Activated CD4-positive, CD25-positive, alpha-beta regulatory T cell treated with anti-CD3 and anti-CD28 coated beads, Interleukin-2, amount 50 U/mL, for 72 hours (primary cell): ENCODE measurements around the gene CACNG7.

ENCODE experiments used
- DNase-seq: peaks from one replicate; pipeline ENCODE4 v3.0.0; 2021

CACNG7 gene

GRCh38 chr19:53879140-53880081 is 29.7 kb upstream of the CACNG7 start:
- DNase-seq, result peak; percentile 75

- no peak for DNase-seq
Measured at GRCh38 chr19:53880711-53881481, 28.2 kb upstream of the CACNG7 start.

GRCh38 chr19:53881482-53882390 is 27.3 kb upstream of the CACNG7 start, which contains the start of gene PRKCG:
PRKCG (plus strand) TSS chr19:53882197; CDS start chr19:53882495, 298 bp downstream.
- peak; percentile 46 for DNase-seq

- no peak for DNase-seq
Measured at GRCh38 chr19:53882391-53883050, 26.6 kb upstream of the CACNG7 start.

- no peak for DNase-seq
Measured at GRCh38 chr19:53883231-53883661, 25.8 kb upstream of the CACNG7 start.

- DNase-seq, result no peak
Measured at GRCh38 chr19:53883741-53884140, 25.3 kb upstream of the CACNG7 start.

GRCh38 chr19:53884256-53884655 is 24.8 kb upstream of the CACNG7 start:
- DNase-seq, result no peak

GRCh38 chr19:53885036-53885435 is 24.0 kb upstream of the CACNG7 start:
- no peak for DNase-seq

- DNase-seq, result no peak
Measured at GRCh38 chr19:53892301-53892980, 16.6 kb upstream of the CACNG7 start.

- no peak for DNase-seq
Measured at GRCh38 chr19:53892981-53893325, 16.1 kb upstream of the CACNG7 start.

- no peak for DNase-seq
Measured at GRCh38 chr19:53894707-53895106, 14.4 kb upstream of the CACNG7 start.

GRCh38 chr19:53896682-53897081 is 12.4 kb upstream of the CACNG7 start:
- no peak for DNase-seq

GRCh38 chr19:53897459-53897858 is 11.6 kb upstream of the CACNG7 start:
- DNase-seq, result no peak

GRCh38 chr19:53898166-53898565 is 10.9 kb upstream of the CACNG7 start:
- no peak for DNase-seq

- DNase-seq, result no peak
Measured at GRCh38 chr19:53898636-53899341, 10.3 kb upstream of the CACNG7 start.

- no peak for DNase-seq
Measured at GRCh38 chr19:53900191-53900860, 8.8 kb upstream of the CACNG7 start.

GRCh38 chr19:53903055-53903680 is 5.9 kb upstream of the CACNG7 start:
- no peak for DNase-seq

GRCh38 chr19:53904909-53905308 is 4.2 kb upstream of the CACNG7 start:
- no peak for DNase-seq

- no peak for DNase-seq
Measured at GRCh38 chr19:53905787-53906186, 3.3 kb upstream of the CACNG7 start.
